ENCODE measurements around the gene AGBL4. TPM values are rescaled to one million over a fixed set of nuclear protein-coding genes. Genes with fewer than 3 reads are reported as not detected.

Gene AGBL4
- total RNA-seq, 6 experiments from 2014 or later, result 0.06 to 1.8 (median 0.93) TPM

DNA sequence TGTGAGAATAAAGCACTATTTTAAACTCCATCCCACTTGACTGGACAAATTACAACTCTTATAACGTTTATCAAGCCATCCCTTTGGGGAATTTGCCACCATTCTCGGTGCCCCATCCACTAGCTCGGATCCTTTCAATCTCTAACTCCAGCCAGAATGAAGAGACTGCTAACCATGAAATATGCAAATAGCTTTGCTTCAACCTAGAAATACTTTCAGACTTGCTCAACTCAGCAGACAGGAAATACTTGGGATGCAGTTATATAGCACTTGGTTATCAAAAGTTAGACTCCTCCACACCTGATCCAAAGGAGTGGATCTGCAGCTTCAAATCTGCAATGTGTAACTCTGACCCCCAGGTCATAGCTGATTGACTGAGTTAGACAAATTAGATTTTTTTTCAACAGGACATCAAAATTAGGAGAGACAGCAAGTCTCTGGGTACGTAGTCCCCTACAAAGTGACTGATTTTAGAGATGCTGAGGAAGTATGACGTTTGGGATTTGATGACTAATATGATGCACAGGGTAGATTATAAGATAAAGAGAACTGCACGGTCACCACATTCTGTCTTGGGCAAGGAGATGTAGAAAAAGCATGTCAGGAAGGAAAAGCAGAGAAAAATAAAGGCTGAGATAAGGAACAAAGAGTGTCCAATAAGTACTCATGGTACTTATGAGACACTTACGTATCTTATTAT, 496.0 kb downstream of the AGBL4 start:
- Histone ChIP-seq H3K27ac (no peak overlapping the region), H3K36me3 (no peaks in the 10 kb centered on the region), H3K4me1 (no peaks in the 10 kb centered on the region), H3K4me3 (no peak overlapping the region), H3K27me3 (no peaks in the 10 kb centered on the region), H3K9me3 (no peaks in the 10 kb centered on the region)
- ATAC-seq (no peak), DNase-seq (no peak)
- intact Hi-C loops (cut with DNase I), result no loop called here
- TF ChIP-seq POLR2A (IDR thresholded peaks at IDR 0.05), result no peak
- TF ChIP-seq, protein P1, sequence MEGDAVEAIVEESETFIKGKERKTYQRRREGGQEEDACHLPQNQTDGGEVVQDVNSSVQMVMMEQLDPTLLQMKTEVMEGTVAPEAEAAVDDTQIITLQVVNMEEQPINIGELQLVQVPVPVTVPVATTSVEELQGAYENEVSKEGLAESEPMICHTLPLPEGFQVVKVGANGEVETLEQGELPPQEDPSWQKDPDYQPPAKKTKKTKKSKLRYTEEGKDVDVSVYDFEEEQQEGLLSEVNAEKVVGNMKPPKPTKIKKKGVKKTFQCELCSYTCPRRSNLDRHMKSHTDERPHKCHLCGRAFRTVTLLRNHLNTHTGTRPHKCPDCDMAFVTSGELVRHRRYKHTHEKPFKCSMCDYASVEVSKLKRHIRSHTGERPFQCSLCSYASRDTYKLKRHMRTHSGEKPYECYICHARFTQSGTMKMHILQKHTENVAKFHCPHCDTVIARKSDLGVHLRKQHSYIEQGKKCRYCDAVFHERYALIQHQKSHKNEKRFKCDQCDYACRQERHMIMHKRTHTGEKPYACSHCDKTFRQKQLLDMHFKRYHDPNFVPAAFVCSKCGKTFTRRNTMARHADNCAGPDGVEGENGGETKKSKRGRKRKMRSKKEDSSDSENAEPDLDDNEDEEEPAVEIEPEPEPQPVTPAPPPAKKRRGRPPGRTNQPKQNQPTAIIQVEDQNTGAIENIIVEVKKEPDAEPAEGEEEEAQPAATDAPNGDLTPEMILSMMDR (IDR thresholded peaks at IDR 0.05), result no peak
- 45% methylated on average over 7 of the region's 7 CpGs for WGBS (ENCODE audit: insufficient coverage, low coverage, low lambda C conversion rate, missing lambda C conversion rate)

DNA sequence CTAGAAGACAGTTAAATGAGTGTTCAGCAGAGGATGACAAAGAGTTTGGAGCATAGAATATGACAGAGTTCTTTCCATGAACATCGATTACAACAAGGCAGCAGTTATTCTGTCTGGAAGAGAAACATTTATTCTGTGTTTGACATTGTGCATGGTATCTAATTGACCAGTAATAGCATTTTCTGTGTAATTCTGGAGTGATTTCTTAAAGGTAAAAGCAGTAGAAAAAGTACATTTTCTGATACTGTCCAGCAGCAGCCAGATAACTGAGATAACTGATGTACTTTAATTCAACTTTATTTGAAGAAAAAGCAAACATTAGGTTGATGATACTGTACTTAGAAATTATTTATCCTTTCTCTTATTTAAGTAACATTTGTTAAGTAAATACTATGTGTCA, 497.1 kb downstream of the AGBL4 start:
- WGBS (ENCODE audit: insufficient coverage, low coverage, low lambda C conversion rate, missing lambda C conversion rate), result 75% methylated on average over 1 of the region's 1 CpG
- TF ChIP-seq POLR2A (IDR thresholded peaks at IDR 0.05), result no peak
- TF ChIP-seq, protein P1 (IDR thresholded peaks at IDR 0.05), result no peak
- no peaks in the 10 kb centered on the region for H3K4me1 ChIP-seq

DNA sequence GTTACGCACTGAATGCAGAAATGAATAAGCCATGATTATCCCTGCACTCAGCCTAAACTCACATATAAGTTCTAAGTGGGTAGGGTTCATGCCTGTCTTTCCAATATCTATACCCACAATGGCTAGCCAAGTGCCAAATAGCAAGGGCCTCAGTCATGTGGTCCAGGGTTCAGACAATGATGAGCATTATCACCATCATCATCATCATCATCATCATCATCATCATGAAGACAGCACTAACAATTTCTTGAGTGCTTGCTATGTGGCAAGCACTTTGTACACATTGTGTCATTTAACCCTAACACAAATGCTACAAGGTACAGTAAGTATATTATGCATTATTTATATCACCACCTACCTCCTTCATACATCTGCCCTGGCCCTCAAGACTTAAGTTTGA, 500.0 kb downstream of the AGBL4 start:
- no peak for ATAC-seq
- WGBS (ENCODE audit: insufficient coverage, low coverage, low lambda C conversion rate, missing lambda C conversion rate), result 83% methylated on average over 1 of the region's 1 CpG
- no peaks in the 10 kb centered on the region for H3K9me3 ChIP-seq
- H3K27ac ChIP-seq, result no peak overlapping the region
- no peaks in the 10 kb centered on the region for H3K27me3 ChIP-seq
- no peaks in the 10 kb centered on the region for H3K4me1 ChIP-seq
- H3K4me3 ChIP-seq, result no peak overlapping the region
- intact Hi-C loops (cut with DNase I), result no loop called here
- DNase-seq, result no peak
- no peaks in the 10 kb centered on the region for H3K36me3 ChIP-seq
- TF ChIP-seq, protein P1 (IDR thresholded peaks at IDR 0.05), result no peak
- no peak for TF ChIP-seq POLR2A (IDR thresholded peaks at IDR 0.05)

More for the DNA sequence above, 497.1 kb downstream of the AGBL4 start:
- Histone ChIP-seq H3K27me3 (no peaks in the 10 kb centered on the region), H3K27ac (no peak overlapping the region), H3K4me3 (no peak overlapping the region), H3K9me3 (no peaks in the 10 kb centered on the region), H3K36me3 (no peaks in the 10 kb centered on the region)
- no peak for DNase-seq
- ATAC-seq, result no peak
- intact Hi-C loops (cut with DNase I), result no loop called here

DNA sequence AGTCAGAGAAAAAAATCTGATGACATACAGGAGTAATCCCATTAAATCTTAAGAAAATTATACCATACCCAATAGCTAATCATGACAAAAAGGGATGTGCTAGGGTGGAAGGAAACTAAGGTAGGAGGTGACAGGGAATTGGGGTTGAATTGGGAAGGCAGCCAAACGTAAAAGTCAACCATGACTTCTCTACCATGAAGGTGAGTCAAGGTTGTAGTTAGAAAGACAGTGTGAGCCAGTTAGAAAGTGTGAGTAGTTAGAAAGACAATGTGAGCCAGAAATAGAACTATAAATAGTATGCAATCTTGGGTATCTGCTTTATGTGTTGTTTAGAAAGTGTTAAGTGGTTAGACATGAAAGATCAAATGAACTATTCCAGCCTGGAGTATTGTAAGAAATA, 556.8 kb downstream of the AGBL4 start:
- Histone ChIP-seq H3K4me3 (no peak overlapping the region), H3K9me3 (no peaks in the 10 kb centered on the region), H3K36me3 (no peaks in the 10 kb centered on the region), H3K4me1 (no peaks in the 10 kb centered on the region), H3K27ac (no peak overlapping the region), H3K27me3 (no peaks in the 10 kb centered on the region)
- 38% methylated on average over 1 of the region's 1 CpG for WGBS (ENCODE audit: insufficient coverage, low coverage, low lambda C conversion rate, missing lambda C conversion rate)
- DNase-seq (no peak), ATAC-seq (no peak)
- intact Hi-C loops (cut with DNase I), result no loop called here
- TF ChIP-seq, protein P1 (IDR thresholded peaks at IDR 0.05), result no peak
- no peak for TF ChIP-seq POLR2A (IDR thresholded peaks at IDR 0.05)
